Vagina (tissue), 2 donors: ENCODE measurements around the gene CFAP100.

Experiments used
- CTCF ChIP-seq, 3 experiments: fragments of 450-650 bp in 2 of 3; fragments of 200-600 bp in 1 of 3; sonication (generic) in 1 of 3; IDR thresholded peaks; one replicate each; pipeline ENCODE4 v1.5.1; 2017 to 2019; ENCODE audit warnings: antibody characterized with exemption in 3 of 3, mild to moderate bottlenecking in 2 of 3, moderate library complexity in 2 of 3
- POLR2AphosphoS5 ChIP-seq, 2 donors: sonication (generic); formaldehyde crosslinking; IDR thresholded peaks; one replicate each; pipeline ENCODE4 v1.9.0; 2017; ENCODE audit warnings: antibody characterized with exemption in 2 of 2, mild to moderate bottlenecking in 2 of 2, low read depth in 1 of 2; ENCODE audit not compliant: insufficient read depth in 1 of 2

- TF ChIP-seq CTCF (IDR thresholded peaks at IDR 0.05) (no peak), POLR2AphosphoS5 (IDR thresholded peaks at IDR 0.05; ENCODE audit: insufficient read depth in 1 of 2, low read depth in 1 of 2) (no peak)
Observed at GRCh38 chr3:126416943-126417342, 22.2 kb downstream of the CFAP100 start.
